ACC112 (cell line): ENCODE results near the gene NEO1.

Source experiments
- H2AFZ ChIP-seq: fragments of 200-600 bp; sonication (generic); one replicate; pipeline ENCODE4 v1.6.0; 2017; ENCODE audit warnings: antibody characterized with exemption, low read length; ENCODE audit not compliant: unreplicated experiment
- H3K27ac ChIP-seq: fragments of 200-600 bp; sonication (generic); 2 replicates; pipeline ENCODE4 v1.5.1; 2014; ENCODE audit warnings: low read depth, mild to moderate bottlenecking, antibody characterized with exemption, low read length, moderate library complexity
- H3K27me3 ChIP-seq: fragments of 200-600 bp; sonication (generic); 2 replicates; pipeline ENCODE4 v1.6.1; 2014; ENCODE audit warnings: mild to moderate bottlenecking, antibody characterized with exemption, low read length, moderate library complexity, mixed read lengths; ENCODE audit not compliant: insufficient read depth
- H3K36me3 ChIP-seq: fragments of 200-600 bp; sonication (generic); 2 replicates; pipeline ENCODE4 v1.6.1; 2016; ENCODE audit warnings: mild to moderate bottlenecking, antibody characterized with exemption, low read length, moderate library complexity, mixed read lengths; ENCODE audit not compliant: insufficient read depth
- H3K4me1 ChIP-seq: fragments of 200-600 bp; sonication (generic); one replicate; pipeline ENCODE4 v1.6.1; 2016; ENCODE audit warnings: low read length, mixed read lengths; ENCODE audit not compliant: insufficient read depth, unreplicated experiment, control insufficient read depth
- H3K4me3 ChIP-seq: fragments of 200-600 bp; sonication (generic); 2 replicates; pipeline ENCODE4 v1.5.1; 2014; ENCODE audit warnings: mild to moderate bottlenecking, low read depth, low read length
- H3K79me2 ChIP-seq: fragments of 200-600 bp; sonication (generic); one replicate; pipeline ENCODE4 v1.6.0; 2016; ENCODE audit warnings: low read length; ENCODE audit not compliant: control insufficient read depth, unreplicated experiment, insufficient read depth

NEO1 gene

DNA sequence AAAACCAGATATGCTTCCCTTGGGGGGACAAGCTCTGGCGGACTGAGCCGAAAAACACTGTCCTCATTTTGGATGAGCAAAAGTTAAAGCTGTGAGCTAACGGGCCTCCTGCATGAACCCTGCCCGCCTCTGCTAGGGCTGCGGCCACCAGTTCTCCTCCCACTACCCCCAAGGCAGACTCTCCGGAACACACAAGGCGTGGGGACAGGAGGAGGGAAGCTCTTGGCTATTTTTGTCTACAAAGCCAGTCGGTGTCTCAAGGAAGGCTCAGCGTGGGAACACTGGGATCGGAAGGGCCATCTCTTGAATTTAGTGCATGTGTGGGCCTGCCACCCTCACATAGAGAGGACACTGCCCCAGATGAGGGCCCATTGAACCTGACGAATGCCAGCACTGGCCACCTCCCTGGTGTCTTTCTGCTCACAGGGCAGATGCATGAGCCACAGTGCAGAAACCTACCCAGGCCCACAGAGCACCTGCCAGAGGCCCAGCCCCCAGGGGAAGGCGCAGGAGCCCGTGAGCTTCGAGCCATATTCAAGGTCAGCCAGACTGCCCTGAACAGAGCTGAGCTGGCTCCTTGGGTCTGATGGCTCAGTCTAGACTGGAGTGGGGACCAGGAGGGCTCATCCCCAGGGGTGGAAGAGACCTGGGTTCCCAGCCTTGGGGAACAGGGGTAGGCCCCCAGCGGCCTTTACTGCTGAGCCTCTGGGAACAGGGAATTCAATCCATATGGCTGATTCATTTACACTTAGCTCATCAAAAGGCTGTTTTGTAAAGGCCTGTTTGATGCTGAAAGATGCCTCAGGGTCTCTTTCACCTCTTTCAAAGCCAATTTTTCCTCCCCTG, 278.2 kb downstream of the NEO1 start:
- Histone ChIP-seq H3K79me2 (no peaks in the 10 kb centered on the region), H3K36me3 (no peaks in the 10 kb centered on the region), H3K4me3 (no peak overlapping the region), H3K4me1 (peaks cover 5% of the 10 kb centered on the region), H2AFZ (no peak overlapping the region), H3K27me3 (no peaks in the 10 kb centered on the region), H3K27ac (no peak overlapping the region)

DNA sequence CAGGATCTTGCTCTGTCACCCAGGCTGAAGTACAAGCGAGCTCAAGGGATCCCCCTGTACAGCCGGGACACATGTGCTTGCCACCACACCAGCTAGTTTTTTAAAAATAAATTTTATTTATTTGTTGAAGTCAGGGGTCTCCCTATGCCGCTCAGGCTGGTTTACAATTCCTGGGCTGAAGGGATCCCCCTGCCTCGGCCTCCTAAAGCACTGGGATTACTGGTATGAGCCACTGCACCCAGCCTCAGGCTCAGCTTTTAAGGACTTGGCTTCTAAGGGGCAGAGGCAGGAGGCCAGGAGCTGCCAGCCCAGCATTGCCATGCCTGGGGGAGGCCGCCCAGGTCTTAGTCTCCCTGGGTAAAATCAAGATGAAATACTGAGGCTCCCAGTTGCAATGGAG, 279.2 kb downstream of the NEO1 start:
- Histone ChIP-seq H2AFZ (no peak overlapping the region), H3K36me3 (no peaks in the 10 kb centered on the region), H3K4me1 (no peaks in the 10 kb centered on the region), H3K27me3 (peaks cover 8% of the 10 kb centered on the region; the same call in 1 of the 2 replicates), H3K27ac (no peak overlapping the region), H3K4me3 (no peak overlapping the region), H3K79me2 (no peaks in the 10 kb centered on the region)

DNA sequence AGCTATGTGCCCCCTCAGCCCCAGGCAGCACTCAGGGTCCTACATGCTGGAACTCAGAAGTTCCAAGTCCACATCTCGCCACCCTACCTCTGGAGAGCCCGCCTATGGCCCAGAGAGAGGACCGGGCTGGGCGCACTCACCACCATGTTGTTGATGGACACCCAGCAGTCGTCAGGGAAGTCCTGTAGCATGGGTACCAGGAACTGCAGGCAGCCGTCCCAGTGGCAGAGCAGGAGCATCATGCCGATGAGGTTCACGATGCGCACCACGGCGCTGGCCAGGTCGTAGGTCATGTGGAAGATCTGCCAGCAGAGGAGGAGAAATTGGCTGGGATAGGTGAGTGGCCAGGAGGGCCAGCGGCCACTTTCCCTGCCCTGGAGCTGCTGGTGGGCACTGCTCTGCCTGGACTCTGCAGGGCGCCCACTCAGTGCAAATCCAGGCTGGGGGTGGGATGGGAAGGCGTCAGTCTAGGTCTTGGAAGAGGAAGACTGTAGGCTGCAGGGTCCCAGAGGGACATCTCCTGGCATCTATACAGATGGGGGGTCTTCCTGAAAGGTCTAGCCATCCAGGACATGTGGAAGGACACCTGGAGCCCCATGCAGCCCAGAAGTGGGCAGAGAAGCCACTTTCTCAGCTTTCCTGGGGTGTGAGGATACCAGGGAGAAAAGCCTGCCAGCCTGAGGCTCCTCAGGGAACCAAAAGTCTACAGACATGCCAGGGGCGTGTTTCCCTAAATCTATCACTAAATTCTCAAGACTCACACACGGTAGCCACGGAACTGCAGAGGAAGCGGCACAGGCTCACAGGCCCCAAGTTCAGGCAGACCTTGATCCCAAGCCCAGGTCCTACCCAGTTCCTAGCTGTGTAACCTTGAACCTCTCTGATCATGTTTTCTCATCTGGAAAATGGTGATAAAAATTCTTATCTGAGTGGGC, 280.0 kb downstream of the NEO1 start:
- no peak overlapping the region for H3K27ac ChIP-seq
- H3K79me2 ChIP-seq = no peaks in the 10 kb centered on the region
- H3K36me3 ChIP-seq = no peaks in the 10 kb centered on the region
- H3K27me3 ChIP-seq = peaks cover 14% of the 10 kb centered on the region; the same call in 1 of the 2 replicates
- H3K4me1 ChIP-seq = no peaks in the 10 kb centered on the region
- no peak overlapping the region for H3K4me3 ChIP-seq
- H2AFZ ChIP-seq = no peak overlapping the region

DNA sequence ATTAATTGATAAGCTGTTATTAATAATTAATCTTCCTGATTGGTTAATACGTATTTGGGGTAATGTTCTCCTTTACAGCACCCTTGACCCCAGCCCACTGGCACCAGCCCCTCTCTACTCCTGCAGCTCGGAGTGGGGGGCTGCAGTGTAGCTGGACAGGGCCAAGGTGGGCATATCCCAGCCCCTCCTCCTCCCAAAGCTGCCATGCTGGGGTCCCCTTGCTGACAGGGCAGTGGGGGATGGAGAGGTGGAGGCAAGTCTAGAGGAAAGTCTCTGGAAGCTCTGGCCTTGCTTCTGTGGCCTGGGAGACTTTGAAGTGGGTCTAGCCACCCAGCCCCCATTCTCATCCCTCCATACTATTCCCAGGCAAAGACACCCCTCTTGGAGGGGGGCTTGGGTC, 280.7 kb downstream of the NEO1 start:
- no peaks in the 10 kb centered on the region for H3K79me2 ChIP-seq
- no peak overlapping the region for H2AFZ ChIP-seq
- no peak overlapping the region for H3K4me3 ChIP-seq
- no peak overlapping the region for H3K27ac ChIP-seq
- peaks cover 21% of the 10 kb centered on the region; the same call in 1 of the 2 replicates for H3K27me3 ChIP-seq
- no peaks in the 10 kb centered on the region for H3K4me1 ChIP-seq
- H3K36me3 ChIP-seq = no peaks in the 10 kb centered on the region

DNA sequence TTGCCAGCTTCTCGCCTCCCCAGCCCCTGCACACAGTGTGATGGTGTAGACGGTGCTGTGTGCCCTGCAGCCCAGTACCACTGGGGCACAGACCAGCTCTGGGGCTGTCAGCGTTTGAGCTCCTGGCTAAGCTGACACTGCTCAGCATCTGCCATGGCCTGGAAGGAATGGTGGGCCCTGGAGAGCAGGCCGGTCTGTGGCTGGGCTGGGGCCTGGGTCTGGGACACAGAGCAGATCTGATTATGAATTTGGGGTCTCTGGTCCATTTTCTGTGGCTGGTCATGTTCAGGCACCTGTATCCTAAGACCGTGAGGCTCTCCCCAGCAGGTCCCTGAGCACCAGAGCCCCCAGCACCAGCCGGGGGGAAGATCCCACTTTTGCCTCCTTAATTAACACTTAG, 281.8 kb downstream of the NEO1 start:
- Histone ChIP-seq H3K4me3 (no peak overlapping the region), H3K27me3 (peaks cover 23% of the 10 kb centered on the region), H3K79me2 (no peaks in the 10 kb centered on the region), H3K36me3 (no peaks in the 10 kb centered on the region), H3K27ac (no peak overlapping the region), H3K4me1 (no peaks in the 10 kb centered on the region), H2AFZ (no peak overlapping the region)

DNA sequence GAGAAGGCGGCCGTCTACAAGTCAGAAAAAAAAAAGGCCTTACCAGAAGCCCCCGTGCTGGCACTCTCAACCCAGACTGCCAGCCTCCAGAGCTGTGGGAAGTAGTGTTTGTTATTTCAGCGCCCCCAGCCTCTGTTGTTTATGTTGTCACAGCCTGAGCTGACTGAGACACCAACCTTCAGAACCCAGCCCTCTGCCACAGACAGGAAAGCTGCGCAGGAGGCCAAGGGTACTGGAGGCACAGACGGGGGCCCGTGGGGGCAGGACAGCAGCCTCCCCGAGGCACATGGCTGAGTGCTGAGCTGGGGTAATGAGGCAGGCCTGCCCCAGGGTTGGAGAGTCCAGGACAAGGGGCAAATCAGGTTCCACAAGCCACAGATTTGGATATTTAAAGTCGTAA, 282.8 kb downstream of the NEO1 start:
- Histone ChIP-seq H3K27me3 (peaks cover 23% of the 10 kb centered on the region), H3K27ac (no peak overlapping the region), H3K79me2 (no peaks in the 10 kb centered on the region), H3K4me3 (no peak overlapping the region), H2AFZ (no peak overlapping the region), H3K4me1 (peaks cover 5% of the 10 kb centered on the region), H3K36me3 (no peaks in the 10 kb centered on the region)

DNA sequence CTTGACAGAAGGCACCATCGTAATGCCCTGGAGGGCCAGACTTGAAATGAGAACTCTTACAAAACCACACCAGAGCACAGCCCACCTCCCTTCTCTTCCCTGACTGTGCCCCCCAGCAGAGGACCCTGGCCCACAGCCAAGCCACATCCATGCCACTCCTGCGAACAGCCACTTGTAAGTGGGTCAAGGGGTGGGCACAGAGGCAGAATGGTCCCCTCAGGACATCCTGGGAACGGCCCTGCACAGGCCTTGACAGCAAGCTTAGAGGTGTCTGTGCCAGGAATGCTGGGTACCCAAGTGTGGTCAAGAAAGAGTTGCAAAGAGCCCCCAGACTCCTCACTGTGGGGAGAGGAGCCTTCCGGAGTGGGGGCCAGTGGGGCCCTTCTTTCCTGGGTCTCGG, 283.2 kb downstream of the NEO1 start:
- Histone ChIP-seq H3K4me1 (peaks cover 9% of the 10 kb centered on the region), H3K79me2 (no peaks in the 10 kb centered on the region), H3K27ac (no peak overlapping the region), H3K4me3 (no peak overlapping the region), H2AFZ (no peak overlapping the region), H3K36me3 (no peaks in the 10 kb centered on the region), H3K27me3 (peaks cover 23% of the 10 kb centered on the region)

DNA sequence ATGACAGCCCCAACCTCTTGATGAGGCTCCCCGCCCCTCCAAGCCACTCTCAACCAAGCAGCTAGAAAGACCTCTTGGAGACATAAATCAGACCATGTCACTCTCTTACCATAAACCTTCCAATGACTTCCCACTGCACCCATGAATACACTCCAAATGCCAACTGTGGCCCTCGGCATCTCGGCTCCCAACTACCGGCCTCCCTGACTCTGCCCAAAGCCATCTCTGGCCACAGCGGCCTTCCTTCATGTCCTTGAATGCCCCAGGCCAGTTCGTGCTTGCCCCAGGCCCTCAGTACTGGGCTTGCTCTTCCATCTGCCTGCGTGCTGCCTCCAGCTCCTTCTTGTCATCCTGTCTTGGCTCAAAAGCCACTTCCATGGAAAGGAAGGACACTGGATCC, 284.5 kb downstream of the NEO1 start:
- peaks cover 23% of the 10 kb centered on the region for H3K27me3 ChIP-seq
- H3K4me1 ChIP-seq = peaks cover 9% of the 10 kb centered on the region
- H3K4me3 ChIP-seq = no peak overlapping the region
- no peak overlapping the region for H2AFZ ChIP-seq
- no peak overlapping the region for H3K27ac ChIP-seq
- no peaks in the 10 kb centered on the region for H3K79me2 ChIP-seq
- H3K36me3 ChIP-seq = no peaks in the 10 kb centered on the region

DNA sequence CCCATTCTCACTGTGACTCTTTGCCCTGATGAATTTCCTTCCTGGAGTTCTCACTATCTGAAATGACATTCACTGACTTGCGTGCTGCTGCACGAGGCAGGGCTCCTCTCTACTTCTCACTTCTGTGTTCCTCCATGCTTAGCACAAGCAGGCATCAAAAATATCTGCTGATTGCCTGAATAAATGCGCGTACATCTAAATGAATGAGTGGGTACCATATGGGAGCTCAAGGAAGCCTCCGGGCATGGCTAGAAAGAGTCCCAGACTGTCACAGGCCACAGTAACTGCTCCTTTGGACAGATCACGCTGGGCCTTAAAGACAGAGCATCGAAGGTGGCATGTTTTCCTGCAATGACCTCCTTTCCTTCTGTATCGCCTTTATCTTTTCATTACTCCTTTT, 284.9 kb downstream of the NEO1 start:
- H2AFZ ChIP-seq = no peak overlapping the region
- no peak overlapping the region for H3K4me3 ChIP-seq
- peaks cover 13% of the 10 kb centered on the region for H3K4me1 ChIP-seq
- no peak overlapping the region for H3K27ac ChIP-seq
- peaks cover 23% of the 10 kb centered on the region for H3K27me3 ChIP-seq
- H3K36me3 ChIP-seq = no peaks in the 10 kb centered on the region
- no peaks in the 10 kb centered on the region for H3K79me2 ChIP-seq

DNA sequence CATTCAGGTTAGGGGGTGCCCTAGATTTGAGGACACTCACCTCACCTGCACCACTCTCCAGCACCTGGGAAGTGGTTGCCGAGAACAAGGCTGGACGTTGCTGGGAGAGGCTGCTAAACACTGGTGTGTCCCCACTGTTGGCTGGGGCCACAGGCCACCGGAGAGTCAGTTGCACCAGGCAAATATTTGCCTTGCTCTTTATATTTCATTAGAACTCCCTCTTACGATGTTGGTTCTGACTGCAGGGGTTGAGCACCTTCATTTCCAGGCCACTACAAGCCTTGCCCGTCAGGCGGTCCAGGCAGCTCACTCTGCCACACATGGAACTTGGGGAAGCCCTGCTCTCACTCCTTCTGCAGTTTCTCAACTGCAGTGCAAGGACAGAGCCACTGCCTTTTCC, 285.8 kb downstream of the NEO1 start:
- Histone ChIP-seq H3K27ac (no peak overlapping the region), H3K27me3 (peaks cover 23% of the 10 kb centered on the region), H3K36me3 (no peaks in the 10 kb centered on the region), H3K4me1 (peaks cover 14% of the 10 kb centered on the region), H3K79me2 (no peaks in the 10 kb centered on the region), H3K4me3 (no peak overlapping the region), H2AFZ (no peak overlapping the region)
